ENCODE results near the gene PHLDB1.
A peak's percentile ranks its signal among the peaks of the same experiment; 100 is the strongest.
"Not testable (repeated sequence)": the region's sequence is repeated elsewhere in the genome, so short reads cannot be mapped to it uniquely, and the experiment has no call there.

The PHLDB1 gene

DNA sequence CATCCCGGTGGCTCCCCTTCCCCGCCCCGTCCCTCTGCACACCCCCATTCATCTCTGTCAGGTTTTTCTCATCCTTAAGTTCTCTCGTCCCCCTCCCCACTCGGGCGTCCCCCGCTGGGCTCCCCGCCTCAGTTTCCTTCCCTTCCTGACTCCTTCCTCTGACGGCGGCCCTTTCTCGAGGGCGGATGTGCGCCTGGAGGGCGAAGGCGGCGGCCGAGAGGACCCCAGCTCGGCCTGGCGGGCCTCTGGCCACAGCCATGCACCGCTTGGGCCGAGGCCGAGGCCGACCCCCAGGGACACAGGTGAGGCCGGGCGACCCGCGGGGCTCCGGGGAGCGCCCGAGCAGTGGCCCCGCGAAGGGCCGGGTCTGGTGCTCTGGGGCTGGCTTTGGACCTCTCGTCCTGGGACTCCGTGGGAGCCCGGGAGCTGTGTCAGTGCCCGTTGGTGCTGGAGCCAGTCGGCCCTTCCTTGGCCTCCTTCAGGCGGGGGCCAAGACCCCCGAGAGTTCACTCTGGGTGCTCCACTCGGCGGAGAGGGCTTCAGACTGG, 2.9 kb downstream of the PHLDB1 start:
- H2BK120ac ChIP-seq (ENCODE audit: insufficient read depth, low read length, poor library complexity) = no peak overlapping the region
- H4K8ac ChIP-seq (ENCODE audit: low read depth, low read length) = no peak overlapping the region
- H3K36me3 ChIP-seq (ENCODE audit: control insufficient read depth in 1 of 2, insufficient read depth in 2 of 2, low read length in 2 of 2) = no peaks in the 10 kb centered on the region
- no peak overlapping the region for H2AK5ac ChIP-seq (ENCODE audit: low read length)
- no CpG with 5 or more reads among the region's 42 CpGs for WGBS (ENCODE audit: extremely low coverage, insufficient coverage, insufficient read length)
- H3K79me2 ChIP-seq (ENCODE audit: control insufficient read depth, insufficient read depth, low read length, poor library complexity) = no peaks in the 10 kb centered on the region
- no peak overlapping the region for H2AFZ ChIP-seq (ENCODE audit: insufficient read depth, low read length, poor library complexity)
- H3K9me3 ChIP-seq (ENCODE audit: insufficient read depth, low read depth, low read length) = peaks cover 8% of the 10 kb centered on the region
- H3K4me3 ChIP-seq (ENCODE audit: low read depth, low read length) = no peak overlapping the region
- H3K14ac ChIP-seq (ENCODE audit: low read length) = no peak overlapping the region
- no peak overlapping the region for H3K27ac ChIP-seq (ENCODE audit: low read depth, low read length)
- peak overlapping the region; percentile 58 for H3K4me2 ChIP-seq (ENCODE audit: low read length)
- H2BK5ac ChIP-seq (ENCODE audit: low read depth, low read length, poor library complexity) = no peak overlapping the region
- H2BK12ac ChIP-seq (ENCODE audit: low read length) = no peak overlapping the region
- no peak for DNase-seq
- H3K23ac ChIP-seq (ENCODE audit: low read length) = no peak overlapping the region
- no peak overlapping the region for H4K91ac ChIP-seq (ENCODE audit: low read depth, low read length)
- H3K18ac ChIP-seq (ENCODE audit: low read length) = no peak overlapping the region
- peaks cover 8% of the 10 kb centered on the region for H3K79me1 ChIP-seq (ENCODE audit: low read length)
- H3K27me3 ChIP-seq (ENCODE audit: insufficient read depth, low read length) = peaks cover 30% of the 10 kb centered on the region
- no peak overlapping the region for H3K4ac ChIP-seq (ENCODE audit: low read depth, low read length)
- H3K9ac ChIP-seq (ENCODE audit: low read length) = no peak overlapping the region
- H4K12ac ChIP-seq (ENCODE audit: low read depth, low read length) = no peak overlapping the region
- peaks cover 30 to 43% of the 10 kb centered on the region in 2 experiments for H3K4me1 ChIP-seq (ENCODE audit: control insufficient read depth in 1 of 2, insufficient read depth in 2 of 2, low read length in 2 of 2)

DNA sequence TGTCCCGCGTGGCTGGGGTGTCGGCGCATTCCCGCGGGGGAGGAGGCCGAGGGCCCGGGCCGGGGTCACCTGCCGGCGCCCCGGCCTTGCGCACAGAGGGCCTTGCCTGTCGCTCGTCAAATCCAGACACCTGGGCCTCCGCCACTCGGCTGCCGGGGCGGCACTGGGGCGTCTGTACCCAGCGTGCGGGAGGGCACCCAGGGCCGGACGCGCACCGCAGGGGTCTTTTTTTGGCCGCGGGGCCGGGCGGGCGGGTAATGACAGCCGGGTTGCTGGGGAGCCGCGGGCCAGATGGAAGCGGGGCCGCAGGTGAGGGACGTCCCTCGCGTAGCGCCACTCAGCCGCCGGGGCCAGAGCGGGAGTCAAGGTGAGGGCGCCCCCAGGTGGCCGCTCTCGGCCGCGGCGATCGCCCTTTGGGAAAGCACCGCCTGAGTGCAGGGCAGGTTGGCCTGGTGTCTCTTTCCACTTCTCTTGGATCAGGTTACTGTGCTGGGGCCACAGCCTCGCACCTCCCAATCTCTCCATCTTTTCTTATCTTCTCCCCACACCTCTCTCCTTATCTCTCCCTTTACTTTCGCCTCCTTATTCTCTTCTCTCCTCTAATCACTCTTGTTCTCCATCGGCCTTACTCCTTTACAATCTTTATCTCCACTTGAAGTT, 3.5 kb downstream of the PHLDB1 start:
- no peak overlapping the region for H3K18ac ChIP-seq (ENCODE audit: low read length)
- peaks cover 30 to 46% of the 10 kb centered on the region in 2 experiments for H3K4me1 ChIP-seq (ENCODE audit: control insufficient read depth in 1 of 2, insufficient read depth in 2 of 2, low read length in 2 of 2)
- H2BK120ac ChIP-seq (ENCODE audit: insufficient read depth, low read length, poor library complexity) = no peak overlapping the region
- H4K91ac ChIP-seq (ENCODE audit: low read depth, low read length) = no peak overlapping the region
- WGBS (ENCODE audit: extremely low coverage, insufficient coverage, insufficient read length) = 100% methylated on average over 1 of the region's 54 CpGs
- H3K14ac ChIP-seq (ENCODE audit: low read length) = no peak overlapping the region
- no peak overlapping the region for H3K27ac ChIP-seq (ENCODE audit: low read depth, low read length)
- H3K9ac ChIP-seq (ENCODE audit: low read length) = no peak overlapping the region
- H4K8ac ChIP-seq (ENCODE audit: low read depth, low read length) = no peak overlapping the region
- peaks cover 11% of the 10 kb centered on the region for H3K79me1 ChIP-seq (ENCODE audit: low read length)
- H2AFZ ChIP-seq (ENCODE audit: insufficient read depth, low read length, poor library complexity) = no peak overlapping the region
- no peak overlapping the region for H2BK5ac ChIP-seq (ENCODE audit: low read depth, low read length, poor library complexity)
- H3K23ac ChIP-seq (ENCODE audit: low read length) = no peak overlapping the region
- peak overlapping the region; percentile 58 for H3K4me2 ChIP-seq (ENCODE audit: low read length)
- H3K9me3 ChIP-seq (ENCODE audit: insufficient read depth, low read depth, low read length) = peaks cover 8% of the 10 kb centered on the region
- no peak overlapping the region for H2BK12ac ChIP-seq (ENCODE audit: low read length)
- H4K12ac ChIP-seq (ENCODE audit: low read depth, low read length) = no peak overlapping the region
- peak; percentile 71 to 80 for DNase-seq
- no peaks in the 10 kb centered on the region for H3K36me3 ChIP-seq (ENCODE audit: control insufficient read depth in 1 of 2, insufficient read depth in 2 of 2, low read length in 2 of 2)
- H3K4me3 ChIP-seq (ENCODE audit: low read depth, low read length) = no peak overlapping the region
- no peaks in the 10 kb centered on the region for H3K79me2 ChIP-seq (ENCODE audit: control insufficient read depth, insufficient read depth, low read length, poor library complexity)
- no peak overlapping the region for H2AK5ac ChIP-seq (ENCODE audit: low read length)
- H3K27me3 ChIP-seq (ENCODE audit: insufficient read depth, low read length) = peaks cover 30% of the 10 kb centered on the region
- no peak overlapping the region for H3K4ac ChIP-seq (ENCODE audit: low read depth, low read length)

DNA sequence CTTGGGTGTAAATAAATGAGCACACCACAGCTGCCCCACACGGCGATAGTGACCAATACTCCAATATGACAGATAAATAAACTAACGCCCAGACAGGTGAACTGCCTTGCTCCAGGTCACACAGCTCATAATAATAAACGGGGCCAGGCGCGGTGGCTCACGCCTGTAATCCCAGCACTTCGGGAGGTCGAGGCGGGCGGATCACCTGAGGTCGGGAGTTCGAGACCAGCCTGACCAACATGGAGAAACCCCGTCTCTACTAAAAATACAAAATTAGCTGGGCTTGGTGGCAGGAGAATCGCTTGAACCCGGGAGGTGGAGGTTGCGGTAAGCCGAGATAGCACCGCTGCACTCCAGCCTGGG, 4.0 kb downstream of the PHLDB1 start:
- H3K9ac ChIP-seq (ENCODE audit: low read length); H3K4me3 ChIP-seq (ENCODE audit: low read depth, low read length); H3K14ac ChIP-seq (ENCODE audit: low read length); H4K8ac ChIP-seq (ENCODE audit: low read depth, low read length); H2BK5ac ChIP-seq (ENCODE audit: low read depth, low read length, poor library complexity); H3K18ac ChIP-seq (ENCODE audit: low read length); H4K91ac ChIP-seq (ENCODE audit: low read depth, low read length); H3K23ac ChIP-seq (ENCODE audit: low read length); H3K9me3 ChIP-seq (ENCODE audit: insufficient read depth, low read depth, low read length); H2AFZ ChIP-seq (ENCODE audit: insufficient read depth, low read length, poor library complexity); H3K79me2 ChIP-seq (ENCODE audit: control insufficient read depth, insufficient read depth, low read length, poor library complexity); H3K4me2 ChIP-seq (ENCODE audit: low read length); H3K27ac ChIP-seq (ENCODE audit: low read depth, low read length); H4K12ac ChIP-seq (ENCODE audit: low read depth, low read length); H3K4ac ChIP-seq (ENCODE audit: low read depth, low read length); H3K36me3 ChIP-seq (ENCODE audit: control insufficient read depth in 1 of 2, insufficient read depth in 2 of 2, low read length in 2 of 2); H2BK12ac ChIP-seq (ENCODE audit: low read length); DNase-seq; H2BK120ac ChIP-seq (ENCODE audit: insufficient read depth, low read length, poor library complexity); H2AK5ac ChIP-seq (ENCODE audit: low read length): not testable (repeated sequence)
- peaks cover 30% of the 10 kb centered on the region for H3K27me3 ChIP-seq (ENCODE audit: insufficient read depth, low read length)
- WGBS (ENCODE audit: extremely low coverage, insufficient coverage, insufficient read length) = no CpG with 5 or more reads among the region's 19 CpGs
- H3K4me1 ChIP-seq (ENCODE audit: control insufficient read depth in 1 of 2, insufficient read depth in 2 of 2, low read length in 2 of 2) = peaks cover 35 to 52% of the 10 kb centered on the region in 2 experiments
- H3K79me1 ChIP-seq (ENCODE audit: low read length) = peaks cover 11% of the 10 kb centered on the region

DNA sequence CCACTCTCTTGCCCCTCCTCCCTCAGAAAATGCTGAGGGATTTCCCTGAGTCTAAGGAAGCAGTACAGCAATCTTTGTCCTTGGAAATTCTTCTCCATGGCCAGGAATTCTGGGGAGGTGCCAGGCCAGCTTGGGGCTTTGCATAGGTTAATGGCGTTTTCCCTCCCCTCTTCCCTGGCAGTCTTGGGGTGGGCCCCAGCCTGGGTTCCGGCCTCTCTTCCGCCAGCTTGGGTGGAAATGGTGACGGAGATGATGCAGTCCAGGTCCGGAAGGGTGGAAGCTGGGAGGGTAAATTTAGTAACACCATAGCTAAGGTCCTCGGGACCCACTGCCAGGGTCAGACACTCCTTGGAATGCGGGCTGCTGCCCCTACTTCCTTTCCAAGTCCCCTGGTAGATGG, 5.0 kb downstream of the PHLDB1 start:
- Histone ChIP-seq H2BK12ac (ENCODE audit: low read length) (peak overlapping the region; percentile 45), H3K9me3 (ENCODE audit: insufficient read depth, low read depth, low read length) (peaks cover 8% of the 10 kb centered on the region), H3K4me2 (ENCODE audit: low read length) (no peak overlapping the region), H2AK5ac (ENCODE audit: low read length) (no peak overlapping the region), H3K18ac (ENCODE audit: low read length) (no peak overlapping the region), H3K27ac (ENCODE audit: low read depth, low read length) (no peak overlapping the region), H3K23ac (ENCODE audit: low read length) (no peak overlapping the region), H3K4me1 (ENCODE audit: control insufficient read depth in 1 of 2, insufficient read depth in 2 of 2, low read length in 2 of 2) (peaks cover 35 to 54% of the 10 kb centered on the region in 2 experiments), H4K12ac (ENCODE audit: low read depth, low read length) (no peak overlapping the region), H2AFZ (ENCODE audit: insufficient read depth, low read length, poor library complexity) (no peak overlapping the region), H2BK5ac (ENCODE audit: low read depth, low read length, poor library complexity) (no peak overlapping the region), H4K91ac (ENCODE audit: low read depth, low read length) (peak overlapping the region; percentile 15), H3K79me2 (ENCODE audit: control insufficient read depth, insufficient read depth, low read length, poor library complexity) (no peaks in the 10 kb centered on the region), H4K8ac (ENCODE audit: low read depth, low read length) (no peak overlapping the region), H3K27me3 (ENCODE audit: insufficient read depth, low read length) (peaks cover 30% of the 10 kb centered on the region), H2BK120ac (ENCODE audit: insufficient read depth, low read length, poor library complexity) (no peak overlapping the region), H3K9ac (ENCODE audit: low read length) (no peak overlapping the region), H3K4me3 (ENCODE audit: low read depth, low read length) (no peak overlapping the region), H3K79me1 (ENCODE audit: low read length) (peaks cover 12% of the 10 kb centered on the region), H3K36me3 (ENCODE audit: control insufficient read depth in 1 of 2, insufficient read depth in 2 of 2, low read length in 2 of 2) (no peaks in the 10 kb centered on the region), H3K14ac (ENCODE audit: low read length) (no peak overlapping the region), H3K4ac (ENCODE audit: low read depth, low read length) (no peak overlapping the region)
- WGBS (ENCODE audit: extremely low coverage, insufficient coverage, insufficient read length) = no CpG with 5 or more reads among the region's 7 CpGs
- no peak for DNase-seq
